ENCODE results near the gene NOS3. TPM values are rescaled to one million over a fixed set of nuclear protein-coding genes. Genes with fewer than 3 reads are reported as not detected.

The NOS3 gene
- total and polyA plus RNA-seq, 9 of the 15 experiments (the other 6 are each of a cell fraction or from before 2014, with no cell fraction given) = 1.1 to 121 (median 23.6) TPM

DNA sequence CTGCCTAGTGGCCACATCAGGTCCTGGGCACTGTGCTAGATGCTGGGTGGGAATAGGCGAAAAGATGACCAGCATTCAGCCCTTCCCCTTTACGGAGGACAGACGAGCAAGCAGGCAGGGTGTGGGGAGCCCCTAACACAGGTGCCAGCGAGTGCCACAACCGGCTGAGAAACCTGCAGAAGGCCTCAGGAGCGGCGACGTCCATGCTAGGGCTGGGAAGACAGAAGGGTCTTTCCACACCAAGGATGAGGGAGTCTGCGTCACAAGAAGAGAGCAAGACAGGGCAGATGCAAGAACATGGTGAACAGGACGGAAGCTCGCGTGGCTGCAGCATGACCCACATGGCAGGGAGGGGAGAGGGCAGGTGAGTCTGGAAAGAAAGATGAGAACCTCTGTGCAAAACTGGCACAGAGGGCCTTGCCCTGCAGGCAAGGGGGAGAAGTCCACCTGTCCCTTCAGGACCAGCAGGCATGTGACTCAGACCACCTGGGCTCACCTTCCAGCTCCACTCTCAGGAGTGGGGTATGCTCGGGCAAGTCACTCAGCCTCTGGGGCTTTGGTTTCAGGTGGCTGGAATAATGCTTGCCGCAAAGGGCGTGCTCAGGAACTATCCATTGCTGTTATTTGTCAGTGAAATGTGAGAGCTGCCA lies 49.3 kb upstream of the NOS3 start:
- no TSS peak for BruUV-seq (replicated peaks)
- peaks cover 27% of the 10 kb centered on the region for H3K36me3 ChIP-seq (ENCODE audit: control insufficient read depth, insufficient read depth, low read length)
- no peak overlapping the region for H3K4me3 ChIP-seq
- peak overlapping the region in 1 of 2 experiments; percentile 54; a peak in 2 of 4 replicates for H3K9ac ChIP-seq (ENCODE audit: insufficient read depth in 1 of 2, low read depth in 2 of 2, low read length in 2 of 2)
- peaks cover 15 to 58% of the 10 kb centered on the region in 2 experiments; a peak in 4 of 5 replicates for H3K4me1 ChIP-seq (replicated peaks in 1 of 2; ENCODE audit: control insufficient read depth in 2 of 2, insufficient read depth in 2 of 2, low read length in 2 of 2)
- H3K27me3 ChIP-seq (ENCODE audit: control insufficient read depth in 2 of 2, insufficient read depth in 2 of 2, low read length in 2 of 2) = no peaks in the 10 kb centered on the region
- in situ Hi-C loops (cut with MboI) = no loop called here
- H3K4me2 ChIP-seq (ENCODE audit: insufficient read depth, low read length) = no peak overlapping the region
- ChIA-PET CTCF (ENCODE audit: low intra/inter-chr PET ratio) (no interaction called here), POLR2A (interaction anchor here (0.7 to 3.8 kb wide), 7 partner anchors 9 to 19 kb away, joined by 3 to 20 read pairs (median 5); no protein-coding TSS in a partner anchor)
- H2AFZ ChIP-seq (ENCODE audit: low read depth, low read length) = peak overlapping the region; percentile 22; the same call in 1 of the 2 replicates
- H4K20me1 ChIP-seq (replicated peaks; ENCODE audit: control insufficient read depth, insufficient read depth, low read length) = peaks cover 8% of the 10 kb centered on the region; the same call in 1 of the 2 replicates
- TF ChIP-seq GATAD2B (IDR thresholded peaks at IDR 0.05; ENCODE audit: borderline replicate concordance) = no peak
- TF ChIP-seq, protein P1, sequence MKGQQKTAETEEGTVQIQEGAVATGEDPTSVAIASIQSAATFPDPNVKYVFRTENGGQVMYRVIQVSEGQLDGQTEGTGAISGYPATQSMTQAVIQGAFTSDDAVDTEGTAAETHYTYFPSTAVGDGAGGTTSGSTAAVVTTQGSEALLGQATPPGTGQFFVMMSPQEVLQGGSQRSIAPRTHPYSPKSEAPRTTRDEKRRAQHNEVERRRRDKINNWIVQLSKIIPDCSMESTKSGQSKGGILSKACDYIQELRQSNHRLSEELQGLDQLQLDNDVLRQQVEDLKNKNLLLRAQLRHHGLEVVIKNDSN (CRISPR knock-in tag; IDR thresholded peaks at IDR 0.05) = peak; percentile 0; the same call in 1 of the 2 replicates
- TF ChIP-seq, protein P2, sequence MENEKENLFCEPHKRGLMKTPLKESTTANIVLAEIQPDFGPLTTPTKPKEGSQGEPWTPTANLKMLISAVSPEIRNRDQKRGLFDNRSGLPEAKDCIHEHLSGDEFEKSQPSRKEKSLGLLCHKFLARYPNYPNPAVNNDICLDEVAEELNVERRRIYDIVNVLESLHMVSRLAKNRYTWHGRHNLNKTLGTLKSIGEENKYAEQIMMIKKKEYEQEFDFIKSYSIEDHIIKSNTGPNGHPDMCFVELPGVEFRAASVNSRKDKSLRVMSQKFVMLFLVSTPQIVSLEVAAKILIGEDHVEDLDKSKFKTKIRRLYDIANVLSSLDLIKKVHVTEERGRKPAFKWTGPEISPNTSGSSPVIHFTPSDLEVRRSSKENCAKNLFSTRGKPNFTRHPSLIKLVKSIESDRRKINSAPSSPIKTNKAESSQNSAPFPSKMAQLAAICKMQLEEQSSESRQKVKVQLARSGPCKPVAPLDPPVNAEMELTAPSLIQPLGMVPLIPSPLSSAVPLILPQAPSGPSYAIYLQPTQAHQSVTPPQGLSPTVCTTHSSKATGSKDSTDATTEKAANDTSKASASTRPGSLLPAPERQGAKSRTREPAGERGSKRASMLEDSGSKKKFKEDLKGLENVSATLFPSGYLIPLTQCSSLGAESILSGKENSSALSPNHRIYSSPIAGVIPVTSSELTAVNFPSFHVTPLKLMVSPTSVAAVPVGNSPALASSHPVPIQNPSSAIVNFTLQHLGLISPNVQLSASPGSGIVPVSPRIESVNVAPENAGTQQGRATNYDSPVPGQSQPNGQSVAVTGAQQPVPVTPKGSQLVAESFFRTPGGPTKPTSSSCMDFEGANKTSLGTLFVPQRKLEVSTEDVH (IDR thresholded peaks at IDR 0.05; ENCODE audit: low read depth, partially characterized antibody) = no peak
- TF ChIP-seq, protein P3, sequence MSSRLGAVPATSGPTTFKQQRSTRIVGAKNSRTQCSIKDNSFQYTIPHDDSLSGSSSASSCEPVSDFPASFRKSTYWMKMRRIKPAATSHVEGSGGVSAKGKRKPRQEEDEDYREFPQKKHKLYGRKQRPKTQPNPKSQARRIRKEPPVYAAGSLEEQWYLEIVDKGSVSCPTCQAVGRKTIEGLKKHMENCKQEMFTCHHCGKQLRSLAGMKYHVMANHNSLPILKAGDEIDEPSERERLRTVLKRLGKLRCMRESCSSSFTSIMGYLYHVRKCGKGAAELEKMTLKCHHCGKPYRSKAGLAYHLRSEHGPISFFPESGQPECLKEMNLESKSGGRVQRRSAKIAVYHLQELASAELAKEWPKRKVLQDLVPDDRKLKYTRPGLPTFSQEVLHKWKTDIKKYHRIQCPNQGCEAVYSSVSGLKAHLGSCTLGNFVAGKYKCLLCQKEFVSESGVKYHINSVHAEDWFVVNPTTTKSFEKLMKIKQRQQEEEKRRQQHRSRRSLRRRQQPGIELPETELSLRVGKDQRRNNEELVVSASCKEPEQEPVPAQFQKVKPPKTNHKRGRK (tag; IDR thresholded peaks at IDR 0.05) = no peak
- H3K9me3 ChIP-seq (replicated peaks; ENCODE audit: control insufficient read depth, insufficient read depth, low read depth, low read length) = no peaks in the 10 kb centered on the region
- no peak for FAIRE-seq
- H3K9me1 ChIP-seq (ENCODE audit: control insufficient read depth, insufficient read depth, low read length) = no peaks in the 10 kb centered on the region
- intact Hi-C loops (cut with micrococcal nuclease) = no loop called here
- 77% methylated on average over 15 of the region's 15 CpGs for WGBS (ENCODE audit: insufficient coverage, low coverage, missing lambda C conversion rate)
- no peaks in the 10 kb centered on the region for H3K79me2 ChIP-seq (ENCODE audit: control insufficient read depth, insufficient read depth, low read length)
- DNase-seq (ENCODE audit: extremely low read depth in 1 of 4, low spot score in 3 of 4) = no peak
- ATAC-seq = no peak
- no peak overlapping the region for H3K27ac ChIP-seq (ENCODE audit: extremely low read depth, low read depth, low read length)

All from K562 (cell line).